Activated naive CD8-positive, alpha-beta T cell treated with anti-CD3 and anti-CD28 coated beads, Interleukin-2, amount 10 ng/mL, durations not matched to agents 7 days and 5 days (primary cell): ENCODE results near the gene DHRS1. TPM values are rescaled to one million over a fixed set of nuclear protein-coding genes. Genes with fewer than 3 reads are reported as not detected.
"Not testable (repeated sequence)": the region's sequence is repeated elsewhere in the genome, so short reads cannot be mapped to it uniquely, and the experiment has no call there.

Experiments
- ATAC-seq: fragments of 150-1000 bp; cut with Tn5 transposase; one replicate; pipeline ENCODE4 v1.10.0; 2021; ENCODE audit warnings: low read depth, moderate library complexity
- POLR2A ChIA-PET: fragments of 350-600 bp; sonication (Branson Sonifier 250); formaldehyde crosslinking; loops from one replicate; lab custom pipeline; 2021; ENCODE audit warnings: antibody characterized with exemption; lab: Charles Lee
- DNase-seq: peaks from one replicate; pipeline ENCODE4 v3.0.0; 2021
- H3K27ac Mint-ChIP-seq: one replicate; pipeline ENCODE4 v1.8.0; 2022; ENCODE audit warnings: mild to moderate bottlenecking, mixed read lengths
- H3K27me3 Mint-ChIP-seq: one replicate; pipeline ENCODE4 v1.8.0; 2022; ENCODE audit warnings: mild to moderate bottlenecking, moderate library complexity, mixed read lengths
- H3K36me3 Mint-ChIP-seq: one replicate; pipeline ENCODE4 v1.8.0; 2021; ENCODE audit warnings: mild to moderate bottlenecking, mixed read lengths
- H3K4me1 Mint-ChIP-seq: one replicate; pipeline ENCODE4 v1.8.0; 2021; ENCODE audit warnings: mixed read lengths
- H3K4me3 Mint-ChIP-seq: one replicate; pipeline ENCODE4 v1.8.0; 2022; ENCODE audit warnings: mild to moderate bottlenecking, moderate library complexity, mixed read lengths
- H3K9me3 Mint-ChIP-seq: one replicate; pipeline ENCODE4 v1.8.0; 2021; ENCODE audit warnings: mixed read lengths
- total RNA-seq, 2 experiments: library from RNA; stranded (reverse); gene quantifications; one replicate each; pipeline ENCODE4 v1.2.3, GENCODE V29; 2021

DHRS1 gene
- total RNA-seq, 2 experiments from 2014 or later = 36.0 to 41.9 TPM

- DNase-seq (no peak), ATAC-seq (no peak)
- POLR2A ChIA-PET = interaction anchor here (1.3 to 2.2 kb wide), 3 partner anchors 10 to 19 kb away, joined by 4 to 10 read pairs (median 4); partner anchors contain the start of gene TINF2
- peaks cover 37% of the 10 kb centered on the region for H3K4me1 Mint-ChIP-seq
- no peaks in the 10 kb centered on the region for H3K9me3 Mint-ChIP-seq
- H3K36me3 Mint-ChIP-seq = peaks cover 14% of the 10 kb centered on the region
- no peaks in the 10 kb centered on the region for H3K27me3 Mint-ChIP-seq
- H3K4me3 Mint-ChIP-seq = no peak overlapping the region
- H3K27ac Mint-ChIP-seq = no peak overlapping the region
Observed at GRCh38 chr14:24251880-24252288, 47.7 kb downstream of the DHRS1 start.

DNA sequence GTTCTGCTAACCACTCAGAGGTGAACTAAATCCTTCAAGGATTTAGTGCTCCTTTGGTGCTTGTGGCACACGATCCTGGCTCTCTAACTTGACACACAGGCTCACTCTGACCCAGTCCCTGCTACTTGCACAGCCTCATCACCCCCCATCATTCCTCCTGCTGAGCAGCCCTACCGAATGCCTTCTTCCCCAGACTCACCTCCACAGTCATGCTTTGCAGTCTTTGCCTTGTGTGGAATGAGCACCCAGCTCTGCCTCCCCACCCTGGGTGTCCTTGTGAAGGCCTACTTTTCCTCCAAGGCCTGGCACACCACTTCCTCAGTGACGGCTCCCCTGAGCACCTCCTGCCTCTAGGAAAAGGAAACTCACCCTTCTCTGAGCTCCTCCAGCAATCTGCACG is 49.2 kb downstream of the DHRS1 start:
- peak; percentile 36 for DNase-seq
- peak overlapping the region; percentile 75 for H3K4me3 Mint-ChIP-seq
- no peaks in the 10 kb centered on the region for H3K9me3 Mint-ChIP-seq
- H3K36me3 Mint-ChIP-seq = peaks cover 14% of the 10 kb centered on the region
- H3K4me1 Mint-ChIP-seq = peaks cover 40% of the 10 kb centered on the region
- ATAC-seq = no peak
- peak overlapping the region; percentile 88 for H3K27ac Mint-ChIP-seq
- POLR2A ChIA-PET = interaction anchor here (1.0 to 2.2 kb wide), 4 partner anchors 8 to 49 kb away, joined by 4 to 10 read pairs (median 6); partner anchors contain the start of genes DHRS1, MDP1, NOP9 and RABGGTA
- no peaks in the 10 kb centered on the region for H3K27me3 Mint-ChIP-seq

- POLR2A ChIA-PET = interaction anchor here (0.9 to 1.8 kb wide), 4 partner anchors 21 to 181 kb away, joined by 3 to 9 read pairs (median 4); partner anchors contain the start of genes CBLN3, CHMP4A and KHNYN
- H3K36me3 Mint-ChIP-seq = peaks cover 14% of the 10 kb centered on the region
Observed at GRCh38 chr14:24249230-24250021, 50.2 kb downstream of the DHRS1 start.

DNA sequence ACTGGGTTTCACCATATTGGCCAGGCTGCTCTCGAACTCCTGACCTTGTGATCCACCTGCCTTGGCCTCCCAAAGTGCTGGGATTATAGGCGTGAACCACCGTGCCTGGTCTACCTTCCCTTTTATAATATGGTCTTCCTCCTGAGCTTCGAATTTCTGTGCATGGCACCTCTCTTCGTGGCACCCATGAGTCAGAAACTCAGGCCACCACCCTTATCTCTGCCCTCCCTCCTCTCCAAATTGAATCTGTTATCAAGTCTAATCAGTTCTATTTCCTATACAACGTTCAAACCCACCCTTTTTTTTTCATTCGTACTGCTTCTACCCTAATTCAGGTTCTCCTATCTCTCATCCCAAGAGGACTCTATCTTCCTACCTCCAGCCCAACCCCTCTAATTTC is 52.2 kb downstream of the DHRS1 start:
- Mint-ChIP-seq H3K27ac (peak overlapping the region; percentile 97), H3K27me3 (no peaks in the 10 kb centered on the region), H3K9me3 (no peaks in the 10 kb centered on the region), H3K4me1 (peaks cover 50% of the 10 kb centered on the region), H3K4me3 (peak overlapping the region; percentile 11), H3K36me3 (peaks cover 14% of the 10 kb centered on the region)
- peak; percentile 16 for DNase-seq
- no peak for ATAC-seq
- POLR2A ChIA-PET = interaction anchor here (0.7 to 4.0 kb wide), 13 partner anchors 12 to 183 kb away, joined by 3 to 43 read pairs (median 7); partner anchors contain the start of genes CBLN3, CHMP4A, DHRS1 and KHNYN

More at GRCh38 chr14:24249230-24250021, 50.2 kb downstream of the DHRS1 start:
- peak; percentile 21 for DNase-seq
- Mint-ChIP-seq H3K4me3 (peak overlapping the region; percentile 75), H3K9me3 (no peaks in the 10 kb centered on the region), H3K27me3 (no peaks in the 10 kb centered on the region), H3K4me1 (peaks cover 43% of the 10 kb centered on the region), H3K27ac (peak overlapping the region; percentile 88)
- no peak for ATAC-seq

GRCh38 chr14:24246765-24247212 is 52.8 kb downstream of the DHRS1 start:
- Mint-ChIP-seq H3K4me3 (peak overlapping the region; percentile 82), H3K27me3 (no peaks in the 10 kb centered on the region), H3K9me3 (no peaks in the 10 kb centered on the region), H3K36me3 (peaks cover 14% of the 10 kb centered on the region), H3K4me1 (peaks cover 50% of the 10 kb centered on the region), H3K27ac (peak overlapping the region; percentile 97)
- POLR2A ChIA-PET = interaction anchor here (0.6 to 4.0 kb wide), 17 partner anchors 10 to 86 kb away, joined by 3 to 43 read pairs (median 4); partner anchors contain the start of genes CHMP4A, DHRS1, GMPR2 and IRF9
- peak; percentile 25 for ATAC-seq
- DNase-seq = peak; percentile 38

GRCh38 chr14:24245350-24245749 is 54.2 kb downstream of the DHRS1 start:
- POLR2A ChIA-PET = interaction anchor here (0.6 to 4.0 kb wide), 7 partner anchors 26 to 185 kb away, joined by 3 to 43 read pairs (median 7); partner anchors contain the start of genes KHNYN, LTB4R2, MDP1 and RABGGTA
- Mint-ChIP-seq H3K27ac (peak overlapping the region; percentile 26), H3K36me3 (peaks cover 14% of the 10 kb centered on the region), H3K4me1 (peaks cover 47% of the 10 kb centered on the region)
- H3K27me3 Mint-ChIP-seq, H3K9me3 Mint-ChIP-seq, H3K4me3 Mint-ChIP-seq, ATAC-seq, DNase-seq: not testable (repeated sequence)

DNA sequence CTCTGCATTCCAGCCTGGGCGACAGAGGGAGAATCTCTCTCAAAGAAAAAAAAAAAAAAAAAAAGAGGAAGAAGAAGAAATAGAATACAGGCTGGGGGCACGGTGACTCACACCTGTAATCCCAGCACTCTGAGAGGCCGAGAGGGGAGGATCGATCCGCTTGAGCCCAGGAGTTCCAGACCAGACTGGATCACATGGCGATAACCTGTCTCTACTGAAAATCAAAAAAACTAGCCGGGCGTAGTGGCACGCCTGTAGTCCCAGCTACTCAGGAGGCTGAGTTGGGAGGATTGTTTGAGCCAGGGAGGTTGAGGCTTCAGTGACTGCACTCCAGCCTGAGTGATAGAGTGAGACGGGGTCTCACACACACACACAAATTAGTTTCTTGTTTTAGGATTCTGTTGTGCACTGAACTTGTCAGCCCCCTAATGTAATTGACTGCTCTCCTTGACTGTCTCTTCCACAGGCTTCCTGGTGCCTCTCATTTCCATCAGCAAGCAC is 56.2 kb downstream of the DHRS1 start:
- ATAC-seq (no peak), DNase-seq (no peak)
- POLR2A ChIA-PET = interaction anchor here (0.7 to 4.1 kb wide), 21 partner anchors 12 to 362 kb away, joined by 3 to 76 read pairs (median 8); partner anchors contain the start of genes ADCY4, CBLN3, CHMP4A and CIDEB
- peaks cover 45% of the 10 kb centered on the region for H3K4me1 Mint-ChIP-seq
- H3K36me3 Mint-ChIP-seq = peaks cover 16% of the 10 kb centered on the region
- peak overlapping the region; percentile 85 for H3K4me3 Mint-ChIP-seq
- H3K27ac Mint-ChIP-seq = peak overlapping the region; percentile 99
- H3K9me3 Mint-ChIP-seq = no peaks in the 10 kb centered on the region
- H3K27me3 Mint-ChIP-seq = no peaks in the 10 kb centered on the region

DNA sequence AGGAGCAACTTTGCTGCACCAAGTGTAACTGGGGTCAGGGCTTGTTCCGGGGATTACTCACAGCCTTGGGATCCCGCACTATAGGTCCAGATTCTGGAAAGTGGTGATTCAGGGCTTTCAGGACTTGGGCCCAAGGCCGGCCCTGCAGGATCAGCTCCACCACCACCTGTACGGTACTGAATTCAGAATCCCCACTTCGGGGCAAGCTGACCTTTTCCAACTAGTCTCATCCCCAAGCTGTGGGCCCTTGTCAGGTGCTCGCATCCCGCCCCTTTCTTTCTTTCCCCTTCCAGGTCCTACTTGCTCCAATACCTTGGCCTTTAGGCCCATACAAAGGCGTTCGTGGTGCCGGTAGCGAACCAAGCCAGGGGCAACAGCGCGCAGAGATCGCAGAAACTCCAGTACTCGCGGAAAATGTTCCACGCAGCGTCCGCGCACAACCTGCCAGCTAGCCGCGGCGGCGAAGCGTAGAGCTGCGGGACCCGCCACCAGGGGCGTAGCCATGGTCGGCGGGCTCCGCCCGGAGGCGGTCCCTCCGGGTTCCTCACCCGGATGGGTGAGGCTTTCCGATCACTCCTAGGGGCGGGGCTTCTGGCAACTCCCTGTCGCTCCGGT is 57.6 kb downstream of the DHRS1 start:
- peak; percentile 82 for ATAC-seq
- peaks cover 42% of the 10 kb centered on the region for H3K4me1 Mint-ChIP-seq
- POLR2A ChIA-PET = interaction anchor here (0.6 to 4.1 kb wide), 30 partner anchors 9 to 201 kb away, joined by 3 to 76 read pairs (median 8); partner anchors contain the start of genes ADCY4, CBLN3, CHMP4A and CIDEB
- peaks cover 22% of the 10 kb centered on the region for H3K36me3 Mint-ChIP-seq
- no peaks in the 10 kb centered on the region for H3K27me3 Mint-ChIP-seq
- peak; percentile 95 for DNase-seq
- peak overlapping the region; percentile 99 for H3K27ac Mint-ChIP-seq
- H3K9me3 Mint-ChIP-seq = no peaks in the 10 kb centered on the region
- peak overlapping the region; percentile 85 for H3K4me3 Mint-ChIP-seq

Other genes starting within 250 kb of the DHRS1 start
- under 1 TPM; 0.80 to 0.91 TPM for gene CARMIL3, start 247.8 kb downstream of the DHRS1 start, total RNA-seq
- gene CPNE6, start 228.2 kb downstream of the DHRS1 start, total RNA-seq = under 1 TPM in 1 of 2 experiments, not detected in 1; 0.14 TPM
- gene PCK2, start 205.5 kb downstream of the DHRS1 start, total RNA-seq = 10 to 100 TPM; 47.4 to 50.6 TPM
- gene DCAF11, start 185.0 kb downstream of the DHRS1 start, total RNA-seq = 100 to 1,000 TPM; 100 to 105 TPM
- 1 to 10 TPM; 3.3 to 3.4 TPM for gene NRL, start 184.8 kb downstream of the DHRS1 start, total RNA-seq
- gene FITM1, start 169.1 kb downstream of the DHRS1 start, total RNA-seq = 1 to 10 TPM; 1.3 to 1.7 TPM
- gene PSME1, start 163.6 kb downstream of the DHRS1 start, total RNA-seq = 100 to 1,000 TPM; 430 to 443 TPM
- 10 to 100 TPM; 41.6 to 43.9 TPM for gene EMC9, start 158.2 kb downstream of the DHRS1 start, total RNA-seq
- 100 to 1,000 TPM; 406 to 414 TPM for gene PSME2, start 153.2 kb downstream of the DHRS1 start, total RNA-seq
- gene RNF31, start 152.3 kb downstream of the DHRS1 start, total RNA-seq = 100 to 1,000 TPM; 131 to 153 TPM
- 100 to 1,000 TPM; 234 to 252 TPM for gene IRF9, start 138.5 kb downstream of the DHRS1 start, total RNA-seq
- gene REC8, start 127.7 kb downstream of the DHRS1 start, total RNA-seq = 10 to 100 TPM; 55.1 to 60.7 TPM
- 10 to 100 TPM; 32.2 to 33.0 TPM for gene IPO4, start 111.0 kb downstream of the DHRS1 start, total RNA-seq
- gene TM9SF1, start 104.3 kb downstream of the DHRS1 start, total RNA-seq = 10 to 100 TPM; 28.9 to 29.6 TPM
- gene TSSK4, start 94.1 kb downstream of the DHRS1 start, total RNA-seq = under 1 TPM; 0.43 to 0.53 TPM
- gene CHMP4A, start 86.3 kb downstream of the DHRS1 start, total RNA-seq = 10 to 100 TPM; 93.6 to 97.8 TPM
- 10 to 100 TPM; 11.9 to 15.4 TPM for gene MDP1, start 83.7 kb downstream of the DHRS1 start, total RNA-seq
- 100 to 1,000 TPM; 179 to 196 TPM for gene NEDD8, start 67.4 kb downstream of the DHRS1 start, total RNA-seq
- 10 to 100 TPM; 76.6 to 82.2 TPM for gene GMPR2, start 66.9 kb downstream of the DHRS1 start, total RNA-seq
- gene TINF2, start 57.2 kb downstream of the DHRS1 start, total RNA-seq = 100 to 1,000 TPM; 122 to 124 TPM
- gene TGM1, start 36.6 kb downstream of the DHRS1 start, total RNA-seq = 1 to 10 TPM; 5.7 to 5.8 TPM
- gene RABGGTA, start 28.2 kb downstream of the DHRS1 start, total RNA-seq = 10 to 100 TPM; 42.1 to 48.8 TPM
- 10 to 100 TPM; 28.7 to 31.1 TPM for gene NOP9, start 70 bp upstream of the DHRS1 start, total RNA-seq
- gene CIDEB, start 8.2 kb upstream of the DHRS1 start, total RNA-seq = 10 to 100 TPM; 33.7 to 34.8 TPM
- 10 to 100 TPM; 19.4 to 21.2 TPM for gene LTB4R2, start 10.4 kb upstream of the DHRS1 start, total RNA-seq
- 10 to 100 TPM; 27.0 to 27.8 TPM for gene LTB4R, start 11.7 kb upstream of the DHRS1 start, total RNA-seq
- 1 to 10 TPM; 4.4 to 6.3 TPM for gene ADCY4, start 35.3 kb upstream of the DHRS1 start, total RNA-seq
- gene RIPK3, start 40.2 kb upstream of the DHRS1 start, total RNA-seq = 10 to 100 TPM; 41.1 to 43.7 TPM
- gene NFATC4, start 68.4 kb upstream of the DHRS1 start, total RNA-seq = not detected
- gene NYNRIN, start 99.2 kb upstream of the DHRS1 start, total RNA-seq = under 1 TPM; 0.34 to 0.42 TPM
- gene CBLN3, start 129.9 kb upstream of the DHRS1 start, total RNA-seq = 1 to 10 TPM; 3.2 to 3.8 TPM
- 100 to 1,000 TPM; 104 to 105 TPM for gene KHNYN, start 130.2 kb upstream of the DHRS1 start, total RNA-seq
- gene SDR39U1, start 143.0 kb upstream of the DHRS1 start, total RNA-seq = 10 to 100 TPM; 75.7 to 79.5 TPM
- gene CMA1, start 208.5 kb upstream of the DHRS1 start, total RNA-seq = under 1 TPM; 0.33 to 0.51 TPM